ENCODE measurements around the gene ATP7B. TPM values are rescaled to one million over a fixed set of nuclear protein-coding genes. Genes with fewer than 3 reads are reported as not detected.
A peak's percentile ranks its signal among the peaks of the same experiment; 100 is the strongest.

Gene ATP7B
- total and polyA plus RNA-seq, 2 donors (not counting 1 experiment from before 2014, with no cell fraction given), result 1.7 to 3.3 TPM

DNA sequence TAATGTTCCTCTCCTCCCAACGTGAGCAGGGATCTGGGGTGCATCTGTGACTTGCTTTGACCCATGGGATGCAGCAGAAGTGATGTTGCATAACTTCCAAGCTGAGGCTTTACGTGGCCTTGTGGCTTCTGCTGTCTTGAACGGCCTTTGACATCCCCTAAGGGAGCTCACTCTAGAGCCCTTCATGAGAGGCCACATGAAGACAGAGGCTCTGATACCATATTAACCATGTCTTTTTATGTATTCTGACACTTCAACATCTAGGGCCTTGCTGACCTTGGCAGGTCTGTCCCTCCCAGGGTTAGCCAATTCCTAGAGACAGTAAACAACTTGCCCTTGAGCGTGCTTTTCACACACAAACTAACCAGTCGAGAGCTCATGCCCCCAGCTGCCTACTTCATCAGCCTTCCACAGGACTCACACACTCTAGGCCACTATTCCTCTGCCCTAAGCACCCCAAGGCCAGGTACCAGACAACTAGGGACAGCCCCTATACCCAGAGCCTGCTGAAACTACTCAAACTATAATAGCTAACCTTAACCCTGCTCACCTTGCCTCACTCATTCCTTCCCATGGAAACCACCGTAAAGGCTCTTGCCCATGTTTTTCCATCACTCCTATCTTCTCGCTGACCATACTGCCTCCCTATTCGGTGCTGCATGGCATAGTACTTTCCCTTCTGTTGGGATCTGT, 104.1 kb downstream of the ATP7B start:
- H4K20me1 ChIP-seq (ENCODE audit: control insufficient read depth, extremely low read depth, insufficient read depth, low read length), result no peaks in the 10 kb centered on the region
- peak; percentile 13 for TF ChIP-seq EZH2 (IDR thresholded peaks at IDR 0.05; ENCODE audit: low read length, missing control alignments)
- TF ChIP-seq, protein P1, sequence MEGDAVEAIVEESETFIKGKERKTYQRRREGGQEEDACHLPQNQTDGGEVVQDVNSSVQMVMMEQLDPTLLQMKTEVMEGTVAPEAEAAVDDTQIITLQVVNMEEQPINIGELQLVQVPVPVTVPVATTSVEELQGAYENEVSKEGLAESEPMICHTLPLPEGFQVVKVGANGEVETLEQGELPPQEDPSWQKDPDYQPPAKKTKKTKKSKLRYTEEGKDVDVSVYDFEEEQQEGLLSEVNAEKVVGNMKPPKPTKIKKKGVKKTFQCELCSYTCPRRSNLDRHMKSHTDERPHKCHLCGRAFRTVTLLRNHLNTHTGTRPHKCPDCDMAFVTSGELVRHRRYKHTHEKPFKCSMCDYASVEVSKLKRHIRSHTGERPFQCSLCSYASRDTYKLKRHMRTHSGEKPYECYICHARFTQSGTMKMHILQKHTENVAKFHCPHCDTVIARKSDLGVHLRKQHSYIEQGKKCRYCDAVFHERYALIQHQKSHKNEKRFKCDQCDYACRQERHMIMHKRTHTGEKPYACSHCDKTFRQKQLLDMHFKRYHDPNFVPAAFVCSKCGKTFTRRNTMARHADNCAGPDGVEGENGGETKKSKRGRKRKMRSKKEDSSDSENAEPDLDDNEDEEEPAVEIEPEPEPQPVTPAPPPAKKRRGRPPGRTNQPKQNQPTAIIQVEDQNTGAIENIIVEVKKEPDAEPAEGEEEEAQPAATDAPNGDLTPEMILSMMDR (conservative IDR thresholded peaks at IDR 0.05 in 1 of 2, IDR thresholded peaks at IDR 0.05 in 1 of 2; ENCODE audit: low read depth in 1 of 2, low read length in 2 of 2), result no peak
- H3K9ac ChIP-seq (ENCODE audit: insufficient read depth, low read length), result no peak overlapping the region

DNA sequence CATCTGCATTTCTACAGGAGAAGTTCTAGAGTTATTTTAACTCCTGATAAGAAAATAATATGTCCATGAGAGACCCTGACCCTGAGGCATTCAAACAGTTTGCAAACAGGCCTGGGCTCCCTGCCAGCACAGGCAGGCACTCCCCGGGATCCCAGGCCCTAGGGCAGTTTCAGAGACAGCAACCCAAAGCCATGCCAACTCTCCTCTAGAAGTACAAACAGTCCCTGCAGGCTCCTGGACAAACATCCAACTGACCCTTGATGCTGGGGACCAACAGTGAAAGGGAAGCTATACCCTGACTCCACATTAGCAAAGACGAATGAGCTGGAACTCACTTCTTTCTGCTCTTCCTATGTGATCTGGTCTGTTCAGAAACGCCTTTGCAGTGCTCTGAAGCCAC, 104.7 kb downstream of the ATP7B start:
- Histone ChIP-seq H2AFZ (ENCODE audit: low read length) (no peak overlapping the region), H3K36me3 (ENCODE audit: control insufficient read depth, insufficient read depth, low read length) (no peaks in the 10 kb centered on the region), H3K4me1 (ENCODE audit: control insufficient read depth, extremely low read depth, insufficient read depth, low read length) (no peaks in the 10 kb centered on the region), H4K20me1 (ENCODE audit: control insufficient read depth, extremely low read depth, insufficient read depth, low read length) (no peaks in the 10 kb centered on the region), H3K9ac (ENCODE audit: insufficient read depth, low read length) (no peak overlapping the region), H3K4me3 (replicated peaks in 1 of 4; ENCODE audit: control extremely low read depth in 1 of 4, insufficient read depth in 1 of 4, low read depth in 3 of 4, low read length in 4 of 4) (no peak overlapping the region), H3K27me3 (ENCODE audit: control insufficient read depth, insufficient read depth, low read length) (peaks cover 3% of the 10 kb centered on the region), H3K4me2 (ENCODE audit: extremely low read depth, insufficient read depth, low read length) (no peak overlapping the region), H3K9me3 (ENCODE audit: control insufficient read depth, insufficient read depth, low read depth, low read length) (no peaks in the 10 kb centered on the region), H3K27ac (ENCODE audit: insufficient read depth, low read length) (no peak overlapping the region), H3K79me2 (ENCODE audit: control insufficient read depth, insufficient read depth, low read length) (no peaks in the 10 kb centered on the region)
- no peak for DNase-seq (ENCODE audit: low read depth in 2 of 2)
- TF ChIP-seq EZH2 (IDR thresholded peaks at IDR 0.05; ENCODE audit: low read length, missing control alignments), result no peak
- TF ChIP-seq, protein P1 (conservative IDR thresholded peaks at IDR 0.05 in 1 of 2, IDR thresholded peaks at IDR 0.05 in 1 of 2; ENCODE audit: low read depth in 1 of 2, low read length in 2 of 2), result no peak

More for the DNA sequence above, 104.1 kb downstream of the ATP7B start:
- no peak overlapping the region for H3K4me3 ChIP-seq (replicated peaks in 1 of 4; ENCODE audit: control extremely low read depth in 1 of 4, insufficient read depth in 1 of 4, low read depth in 3 of 4, low read length in 4 of 4)
- H3K27me3 ChIP-seq (ENCODE audit: control insufficient read depth, insufficient read depth, low read length), result peaks cover 6% of the 10 kb centered on the region
- no peaks in the 10 kb centered on the region for H3K79me2 ChIP-seq (ENCODE audit: control insufficient read depth, insufficient read depth, low read length)
- no peak for DNase-seq (ENCODE audit: low read depth in 2 of 2)
- no peaks in the 10 kb centered on the region for H3K36me3 ChIP-seq (ENCODE audit: control insufficient read depth, insufficient read depth, low read length)
- H3K4me1 ChIP-seq (ENCODE audit: control insufficient read depth, extremely low read depth, insufficient read depth, low read length), result no peaks in the 10 kb centered on the region
- H2AFZ ChIP-seq (ENCODE audit: low read length), result no peak overlapping the region
- no peak overlapping the region for H3K27ac ChIP-seq (ENCODE audit: insufficient read depth, low read length)
- no peaks in the 10 kb centered on the region for H3K9me3 ChIP-seq (ENCODE audit: control insufficient read depth, insufficient read depth, low read depth, low read length)
- H3K4me2 ChIP-seq (ENCODE audit: extremely low read depth, insufficient read depth, low read length), result no peak overlapping the region

DNA sequence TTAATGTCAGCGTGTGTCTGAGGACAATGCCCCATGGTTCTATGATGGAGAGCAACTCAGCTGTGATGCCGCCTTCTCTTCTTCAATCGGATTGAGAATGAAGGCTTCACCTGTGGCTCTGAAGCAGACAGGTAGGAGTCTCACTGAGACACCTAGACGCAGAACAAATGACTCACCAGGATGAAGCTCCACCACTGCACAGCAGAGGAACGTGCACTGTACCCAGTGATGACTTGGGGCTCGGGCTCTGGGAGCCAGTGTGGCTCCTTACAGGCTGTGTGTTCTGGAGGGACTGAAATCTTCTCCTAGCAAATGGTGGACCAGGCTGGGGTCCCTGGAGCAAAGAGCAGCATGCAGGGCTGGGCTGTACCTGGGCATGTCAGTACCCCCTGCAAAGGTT, 105.5 kb downstream of the ATP7B start:
- TF ChIP-seq, protein P1 (conservative IDR thresholded peaks at IDR 0.05 in 1 of 2, IDR thresholded peaks at IDR 0.05 in 1 of 2; ENCODE audit: low read depth in 1 of 2, low read length in 2 of 2), result no peak
- no peak for TF ChIP-seq EZH2 (IDR thresholded peaks at IDR 0.05; ENCODE audit: low read length, missing control alignments)
- Histone ChIP-seq H4K20me1 (ENCODE audit: control insufficient read depth, extremely low read depth, insufficient read depth, low read length) (no peaks in the 10 kb centered on the region), H3K27me3 (ENCODE audit: control insufficient read depth, insufficient read depth, low read length) (no peaks in the 10 kb centered on the region), H3K27ac (ENCODE audit: insufficient read depth, low read length) (no peak overlapping the region), H3K4me2 (ENCODE audit: extremely low read depth, insufficient read depth, low read length) (no peak overlapping the region), H3K4me1 (ENCODE audit: control insufficient read depth, extremely low read depth, insufficient read depth, low read length) (no peaks in the 10 kb centered on the region), H3K9ac (ENCODE audit: insufficient read depth, low read length) (no peak overlapping the region), H2AFZ (ENCODE audit: low read length) (no peak overlapping the region), H3K36me3 (ENCODE audit: control insufficient read depth, insufficient read depth, low read length) (no peaks in the 10 kb centered on the region), H3K79me2 (ENCODE audit: control insufficient read depth, insufficient read depth, low read length) (no peaks in the 10 kb centered on the region), H3K9me3 (ENCODE audit: control insufficient read depth, insufficient read depth, low read depth, low read length) (no peaks in the 10 kb centered on the region), H3K4me3 (replicated peaks in 1 of 4; ENCODE audit: control extremely low read depth in 1 of 4, insufficient read depth in 1 of 4, low read depth in 3 of 4, low read length in 4 of 4) (no peak overlapping the region)
- no peak for DNase-seq (ENCODE audit: low read depth in 2 of 2)
